ENCODE data around the gene PRKN. TPM values are rescaled to one million over a fixed set of nuclear protein-coding genes. Genes with fewer than 3 reads are reported as not detected.
A peak's percentile ranks its signal among the peaks of the same experiment; 100 is the strongest.

The PRKN gene
- total and polyA plus RNA-seq, 4 experiments from 2014 or later, result 0.50 to 5.3 (median 2.9) TPM

DNA sequence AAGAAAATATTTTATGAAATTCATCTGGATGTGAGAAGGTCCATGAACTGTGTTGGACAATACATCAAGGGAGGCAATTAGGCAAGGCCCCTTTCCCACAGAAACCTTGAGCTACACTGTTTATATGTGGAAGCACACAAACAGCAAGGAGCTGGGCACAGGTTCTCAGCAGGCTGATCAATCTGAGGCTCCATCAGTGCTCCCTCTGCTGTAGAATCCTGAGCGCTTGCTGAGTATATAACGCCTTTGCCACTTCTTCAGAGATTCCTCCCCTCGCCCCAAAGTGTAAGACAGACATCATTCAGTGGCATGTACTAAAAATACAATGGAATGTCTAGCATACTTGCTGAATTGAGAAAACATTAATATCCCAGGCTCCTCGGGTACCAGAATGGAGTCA, 146.9 kb downstream of the PRKN start:
- Histone ChIP-seq H3K4me1 (ENCODE audit: insufficient read depth, low read length) (no peaks in the 10 kb centered on the region), H3K4me3 (ENCODE audit: low read length in 2 of 2) (no peak overlapping the region), H3K36me3 (ENCODE audit: insufficient read depth, low read length) (no peaks in the 10 kb centered on the region), H3K27me3 (ENCODE audit: insufficient read depth, low read length) (no peaks in the 10 kb centered on the region), H3K9me3 (ENCODE audit: control insufficient read depth in 1 of 2, low read length in 2 of 2) (no peaks in the 10 kb centered on the region), H3K27ac (ENCODE audit: low read depth, low read length) (no peak overlapping the region)
- ChIA-PET CTCF (ENCODE audit: partially characterized antibody) (no interaction called here), POLR2A (ENCODE audit: partially characterized antibody) (no interaction called here)
- intact Hi-C loops (cut with micrococcal nuclease), result no loop called here
- Mint-ChIP-seq H3K4me3 (no peak overlapping the region), H3K4me1 (no peaks in the 10 kb centered on the region), H3K27me3 (no peaks in the 10 kb centered on the region), H3K27ac (no peak overlapping the region), H3K9me3 (no peaks in the 10 kb centered on the region), H3K36me3 (peaks cover 0 to 3% of the 10 kb centered on the region in 2 donors)
- DNase-seq, result no peak

DNA sequence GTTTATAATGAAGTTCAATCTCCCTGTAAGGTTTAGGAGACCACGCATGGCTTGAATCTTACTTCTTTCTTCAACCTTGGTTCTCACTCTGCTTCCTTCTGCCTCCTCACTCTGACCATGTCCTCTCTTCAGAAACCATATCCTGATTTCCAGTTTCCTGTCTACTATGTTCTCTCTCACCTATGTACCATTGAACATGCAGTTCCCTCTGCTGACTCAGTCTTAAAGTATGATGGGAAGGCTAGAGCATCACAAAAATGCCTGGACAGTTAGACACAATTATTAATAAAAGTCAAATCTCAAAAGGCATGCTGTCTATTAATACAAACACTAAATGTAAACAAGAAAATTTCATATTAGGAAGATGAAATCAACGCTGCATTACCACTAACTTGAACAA, 151.6 kb downstream of the PRKN start:
- no peaks in the 10 kb centered on the region for H3K4me1 Mint-ChIP-seq
- no peaks in the 10 kb centered on the region for H3K27me3 Mint-ChIP-seq
- Histone ChIP-seq H3K27ac (ENCODE audit: low read depth, low read length) (no peak overlapping the region), H3K36me3 (ENCODE audit: insufficient read depth, low read length) (no peaks in the 10 kb centered on the region), H3K9me3 (ENCODE audit: control insufficient read depth in 1 of 2, low read length in 2 of 2) (no peaks in the 10 kb centered on the region), H3K4me3 (ENCODE audit: low read length in 2 of 2) (no peak overlapping the region), H3K4me1 (ENCODE audit: insufficient read depth, low read length) (no peaks in the 10 kb centered on the region), H3K27me3 (ENCODE audit: insufficient read depth, low read length) (no peaks in the 10 kb centered on the region)
- CTCF ChIA-PET (ENCODE audit: partially characterized antibody), result no interaction called here
- peaks cover 0 to 4% (median 0%) of the 10 kb centered on the region in 8 donors for H3K9me3 Mint-ChIP-seq
- DNase-seq, result no peak
- H3K4me3 Mint-ChIP-seq, result no peak overlapping the region
- H3K36me3 Mint-ChIP-seq, result peaks cover 0 to 3% of the 10 kb centered on the region in 2 donors
- intact Hi-C loops (cut with micrococcal nuclease), result no loop called here
- H3K27ac Mint-ChIP-seq, result no peak overlapping the region
- POLR2A ChIA-PET (ENCODE audit: partially characterized antibody), result no interaction called here

DNA sequence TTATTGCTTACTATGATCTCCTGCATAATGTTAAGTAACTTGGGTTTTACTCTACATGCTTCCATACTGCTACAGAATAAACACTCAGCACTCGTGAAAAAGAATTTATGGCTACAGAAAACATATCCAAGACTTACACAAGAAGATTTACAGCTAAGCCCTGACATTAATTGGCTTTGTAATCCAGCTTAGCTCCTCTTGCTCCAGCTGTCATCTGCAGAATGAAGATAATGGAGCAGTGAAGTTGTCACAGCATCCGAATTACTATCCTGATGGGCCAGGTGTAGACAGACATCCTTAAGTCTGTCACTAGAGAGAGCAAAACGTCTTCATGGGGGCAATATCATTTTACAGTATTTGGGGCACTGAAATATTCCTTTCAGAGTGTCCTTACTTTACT, 155.3 kb downstream of the PRKN start:
- Mint-ChIP-seq H3K36me3 (peaks cover 0 to 19% of the 10 kb centered on the region in 2 donors), H3K4me3 (no peak overlapping the region), H3K27me3 (no peaks in the 10 kb centered on the region), H3K4me1 (no peaks in the 10 kb centered on the region), H3K27ac (no peak overlapping the region), H3K9me3 (peaks cover 0 to 10% (median 5%) of the 10 kb centered on the region in 8 donors)
- H3K4me1 ChIP-seq (ENCODE audit: insufficient read depth, low read length), result no peaks in the 10 kb centered on the region
- no peak overlapping the region for H3K4me3 ChIP-seq (ENCODE audit: low read length in 2 of 2)
- no peaks in the 10 kb centered on the region for H3K27me3 ChIP-seq (ENCODE audit: insufficient read depth, low read length)
- intact Hi-C loops (cut with micrococcal nuclease), result no loop called here
- ChIA-PET CTCF (ENCODE audit: partially characterized antibody) (no interaction called here), POLR2A (ENCODE audit: partially characterized antibody) (interaction anchor here (0.7 kb wide), 1 partner anchor 1812 kb away, joined by 4 read pairs; no protein-coding TSS in a partner anchor)
- no peaks in the 10 kb centered on the region for H3K36me3 ChIP-seq (ENCODE audit: insufficient read depth, low read length)
- H3K27ac ChIP-seq (ENCODE audit: low read depth, low read length), result no peak overlapping the region
- no peaks in the 10 kb centered on the region for H3K9me3 ChIP-seq (ENCODE audit: control insufficient read depth in 1 of 2, low read length in 2 of 2)
- no peak for DNase-seq

DNA sequence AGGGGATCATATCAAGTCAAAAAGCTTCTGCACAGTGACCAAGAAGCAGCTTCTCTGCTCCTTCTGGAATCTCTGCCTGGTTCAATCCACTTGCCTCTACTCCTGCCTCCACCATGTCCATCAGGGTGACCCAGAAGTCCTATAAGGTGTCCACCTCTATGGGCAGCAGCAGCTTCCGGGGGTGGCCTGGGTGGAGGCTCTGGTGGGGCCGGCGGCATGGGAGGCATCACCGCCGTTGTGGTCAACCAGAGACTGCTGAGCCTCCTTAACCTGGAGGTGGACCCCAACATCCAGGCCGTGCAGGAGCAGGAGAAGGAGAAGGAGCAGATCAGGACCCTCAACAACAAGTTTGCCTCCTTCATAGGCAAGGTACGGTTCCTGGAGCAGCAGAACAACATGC, 159.3 kb downstream of the PRKN start:
- CTCF ChIA-PET (ENCODE audit: partially characterized antibody), result no interaction called here
- Mint-ChIP-seq H3K9me3 (peaks cover 5 to 39% (median 27%) of the 10 kb centered on the region in 8 donors), H3K36me3 (peaks cover 6 to 28% of the 10 kb centered on the region in 2 donors)

DNA sequence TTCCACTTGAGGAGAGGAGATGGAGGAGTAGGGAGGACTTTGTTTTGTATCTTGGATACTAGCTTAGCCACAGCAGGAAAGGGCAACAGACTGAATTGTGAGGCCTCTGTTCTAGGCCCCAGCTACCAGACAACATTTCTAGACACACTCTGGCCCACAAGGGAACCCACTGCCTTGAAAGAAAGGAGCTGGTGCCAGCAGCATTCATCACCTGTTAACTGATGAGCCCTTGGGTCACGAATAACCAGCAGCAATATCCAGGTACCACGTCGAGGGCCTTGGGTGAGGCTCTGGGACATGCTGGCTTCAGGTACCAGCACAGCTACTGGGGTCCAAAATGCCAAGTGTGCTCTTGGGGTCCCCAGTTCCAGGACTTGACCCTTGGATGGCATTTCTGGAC, 165.5 kb downstream of the PRKN start:
- ChIA-PET CTCF (ENCODE audit: partially characterized antibody) (no interaction called here), POLR2A (ENCODE audit: partially characterized antibody) (no interaction called here)
- H3K27me3 Mint-ChIP-seq, result no peaks in the 10 kb centered on the region
- Histone ChIP-seq H3K36me3 (ENCODE audit: insufficient read depth, low read length) (no peaks in the 10 kb centered on the region), H3K27ac (ENCODE audit: low read depth, low read length) (no peak overlapping the region), H3K4me3 (ENCODE audit: low read length in 2 of 2) (no peak overlapping the region), H3K4me1 (ENCODE audit: insufficient read depth, low read length) (no peaks in the 10 kb centered on the region), H3K9me3 (ENCODE audit: control insufficient read depth in 1 of 2, low read length in 2 of 2) (no peaks in the 10 kb centered on the region), H3K27me3 (ENCODE audit: insufficient read depth, low read length) (no peaks in the 10 kb centered on the region)
- H3K4me3 Mint-ChIP-seq, result no peak overlapping the region
- no peak for DNase-seq
- peaks cover 6 to 19% of the 10 kb centered on the region in 2 donors for H3K36me3 Mint-ChIP-seq
- intact Hi-C loops (cut with micrococcal nuclease), result no loop called here
- H3K4me1 Mint-ChIP-seq, result peaks cover 0 to 1% (median 0%) of the 10 kb centered on the region in 4 donors
- H3K27ac Mint-ChIP-seq, result no peak overlapping the region
- peaks cover 2 to 40% (median 26%) of the 10 kb centered on the region in 8 donors for H3K9me3 Mint-ChIP-seq

More for the DNA sequence above, 159.3 kb downstream of the PRKN start:
- intact Hi-C loops (cut with micrococcal nuclease), result no loop called here
- Histone ChIP-seq H3K9me3 (ENCODE audit: control insufficient read depth in 1 of 2, low read length in 2 of 2) (no peaks in the 10 kb centered on the region), H3K27ac (ENCODE audit: low read depth, low read length) (no peak overlapping the region), H3K27me3 (ENCODE audit: insufficient read depth, low read length) (no peaks in the 10 kb centered on the region), H3K36me3 (ENCODE audit: insufficient read depth, low read length) (no peaks in the 10 kb centered on the region), H3K4me1 (ENCODE audit: insufficient read depth, low read length) (no peaks in the 10 kb centered on the region), H3K4me3 (ENCODE audit: low read length in 2 of 2) (no peak overlapping the region)
- Mint-ChIP-seq H3K4me3 (no peak overlapping the region), H3K4me1 (peaks cover 0 to 1% (median 0%) of the 10 kb centered on the region in 4 donors), H3K27ac (no peak overlapping the region), H3K27me3 (no peaks in the 10 kb centered on the region)
- DNase-seq, result no peak
- POLR2A ChIA-PET (ENCODE audit: partially characterized antibody), result no interaction called here

DNA sequence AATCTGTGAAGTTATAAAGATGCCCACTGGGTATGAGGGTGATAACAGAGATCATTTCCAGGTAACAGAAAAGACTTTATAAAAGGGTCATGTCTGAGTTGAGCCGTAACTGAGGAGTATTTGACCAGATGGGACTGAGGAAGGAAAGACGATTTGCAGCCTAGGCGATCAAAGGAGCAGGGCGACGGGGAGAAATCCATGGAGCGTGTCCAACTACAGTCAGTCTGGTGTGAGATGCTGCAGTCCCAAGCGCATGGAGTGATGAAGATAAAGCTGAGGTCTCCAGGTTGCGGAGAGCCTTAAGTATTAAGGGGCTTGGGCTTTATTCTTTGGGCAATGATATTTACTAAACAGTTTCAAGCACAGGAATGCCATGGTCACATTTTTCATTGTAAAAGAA, 166.7 kb downstream of the PRKN start:
- ChIA-PET CTCF (ENCODE audit: partially characterized antibody) (no interaction called here), POLR2A (ENCODE audit: partially characterized antibody) (no interaction called here)
- H3K27me3 ChIP-seq (ENCODE audit: insufficient read depth, low read length), result no peaks in the 10 kb centered on the region
- H3K4me1 ChIP-seq (ENCODE audit: insufficient read depth, low read length), result no peaks in the 10 kb centered on the region
- Mint-ChIP-seq H3K27me3 (no peaks in the 10 kb centered on the region), H3K4me1 (peaks cover 0 to 1% (median 0%) of the 10 kb centered on the region in 4 donors), H3K27ac (peak overlapping the region in 1 of 7 donors; percentile 48), H3K4me3 (no peak overlapping the region), H3K9me3 (peaks cover 2 to 29% (median 22%) of the 10 kb centered on the region in 8 donors), H3K36me3 (peaks cover 3 to 11% of the 10 kb centered on the region in 2 donors)
- no peaks in the 10 kb centered on the region for H3K9me3 ChIP-seq (ENCODE audit: control insufficient read depth in 1 of 2, low read length in 2 of 2)
- H3K36me3 ChIP-seq (ENCODE audit: insufficient read depth, low read length), result no peaks in the 10 kb centered on the region
- no peak overlapping the region for H3K27ac ChIP-seq (ENCODE audit: low read depth, low read length)
- intact Hi-C loops (cut with micrococcal nuclease), result no loop called here
- no peak overlapping the region for H3K4me3 ChIP-seq (ENCODE audit: low read length in 2 of 2)
- DNase-seq, result no peak

DNA sequence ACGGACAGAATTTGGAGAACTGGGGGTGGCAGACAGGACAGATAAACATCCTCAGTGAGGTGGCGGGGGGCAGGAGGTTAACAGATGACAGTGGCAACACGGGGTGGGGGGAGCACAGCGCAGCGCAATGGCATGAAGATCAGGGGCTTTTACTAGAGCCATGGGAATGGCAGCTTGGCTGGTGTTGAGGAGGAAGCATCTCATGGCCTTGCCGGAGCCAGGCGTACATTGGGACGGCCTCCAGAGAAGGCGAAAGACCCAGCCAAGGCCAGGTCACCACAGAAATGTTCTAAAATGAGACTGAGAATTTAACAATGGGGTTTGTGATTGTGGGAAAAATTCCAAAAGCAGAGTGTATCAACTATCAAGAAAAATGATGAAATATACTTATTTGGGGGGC, 173.0 kb downstream of the PRKN start:
- no peak overlapping the region for H3K4me3 Mint-ChIP-seq
- ChIA-PET POLR2A (ENCODE audit: partially characterized antibody) (interaction anchor here (0.7 kb wide), 1 partner anchor 1677 kb away, joined by 3 read pairs; no protein-coding TSS in a partner anchor), CTCF (ENCODE audit: partially characterized antibody) (interaction anchor here (0.6 kb wide), 1 partner anchor 49 kb away, joined by 3 read pairs; no protein-coding TSS in a partner anchor)
- no peaks in the 10 kb centered on the region for H3K27me3 Mint-ChIP-seq
- DNase-seq, result no peak
- H3K4me1 Mint-ChIP-seq, result peaks cover 0 to 1% (median 0%) of the 10 kb centered on the region in 4 donors
- intact Hi-C loops (cut with micrococcal nuclease), result no loop called here
- no peaks in the 10 kb centered on the region for H3K27me3 ChIP-seq (ENCODE audit: insufficient read depth, low read length)
- no peaks in the 10 kb centered on the region for H3K36me3 ChIP-seq (ENCODE audit: insufficient read depth, low read length)
- H3K36me3 Mint-ChIP-seq, result peaks cover 2 to 27% of the 10 kb centered on the region in 2 donors
- H3K27ac ChIP-seq (ENCODE audit: low read depth, low read length), result no peak overlapping the region
- peaks cover 1 to 12% (median 7%) of the 10 kb centered on the region in 8 donors for H3K9me3 Mint-ChIP-seq
- H3K4me1 ChIP-seq (ENCODE audit: insufficient read depth, low read length), result no peaks in the 10 kb centered on the region
- no peak overlapping the region for H3K4me3 ChIP-seq (ENCODE audit: low read length in 2 of 2)
- H3K27ac Mint-ChIP-seq, result no peak overlapping the region
- H3K9me3 ChIP-seq (ENCODE audit: control insufficient read depth in 1 of 2, low read length in 2 of 2), result no peaks in the 10 kb centered on the region

DNA sequence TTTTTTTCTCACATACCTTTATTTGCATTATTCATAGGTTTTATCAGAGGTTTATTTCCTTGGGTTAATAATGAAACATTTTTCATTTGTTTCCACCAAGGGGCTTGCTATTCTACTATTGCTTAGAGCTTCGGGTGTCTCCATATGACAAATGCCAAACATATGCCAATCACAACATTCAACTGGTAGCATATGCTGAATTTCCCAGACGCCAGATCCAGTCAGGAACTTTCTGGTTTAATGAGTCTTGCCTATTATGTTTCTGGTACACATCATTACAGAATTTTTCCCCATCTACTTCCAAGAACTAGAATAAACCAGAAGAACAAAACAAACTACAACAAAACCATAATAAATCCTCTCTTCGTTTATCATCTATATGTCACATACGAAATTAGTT, 180.7 kb downstream of the PRKN start:
- Mint-ChIP-seq H3K4me3 (no peak overlapping the region), H3K36me3 (peaks cover 0 to 9% of the 10 kb centered on the region in 2 donors), H3K4me1 (no peaks in the 10 kb centered on the region), H3K9me3 (peaks cover 0 to 9% (median 2%) of the 10 kb centered on the region in 8 donors), H3K27me3 (no peaks in the 10 kb centered on the region), H3K27ac (no peak overlapping the region)
- CTCF ChIA-PET (ENCODE audit: partially characterized antibody), result no interaction called here
- H3K36me3 ChIP-seq (ENCODE audit: insufficient read depth, low read length), result no peaks in the 10 kb centered on the region
- intact Hi-C loops (cut with micrococcal nuclease), result no loop called here
- H3K4me3 ChIP-seq (ENCODE audit: low read length in 2 of 2), result no peak overlapping the region
- no peaks in the 10 kb centered on the region for H3K27me3 ChIP-seq (ENCODE audit: insufficient read depth, low read length)
- DNase-seq, result no peak
- no peak overlapping the region for H3K27ac ChIP-seq (ENCODE audit: low read depth, low read length)
- no peaks in the 10 kb centered on the region for H3K4me1 ChIP-seq (ENCODE audit: insufficient read depth, low read length)
- H3K9me3 ChIP-seq (ENCODE audit: control insufficient read depth in 1 of 2, low read length in 2 of 2), result no peaks in the 10 kb centered on the region
- POLR2A ChIA-PET (ENCODE audit: partially characterized antibody), result no interaction called here
